Loucy (cell line): ENCODE results near the gene MRPS16.

ENCODE experiments used
- H2AFZ ChIP-seq: fragments of 200-600 bp; sonication (generic); 2 replicates; pipeline ENCODE4 v1.6.0; 2016; ENCODE audit warnings: antibody characterized with exemption, mild to moderate bottlenecking, low read length, moderate library complexity
- H3F3A ChIP-seq: fragments of 200-600 bp; 2 replicates; pipeline ENCODE4 v1.6.0; 2016; ENCODE audit warnings: antibody characterized with exemption, low read depth, mild to moderate bottlenecking
- H3K27me3 ChIP-seq: fragments of 200-600 bp; sonication (generic); 2 replicates; pipeline ENCODE4 v1.6.1; 2014; ENCODE audit warnings: low read length, mild to moderate bottlenecking; ENCODE audit not compliant: insufficient read depth, poor library complexity, severe bottlenecking
- H3K36me3 ChIP-seq: fragments of 200-600 bp; sonication (generic); 2 replicates; pipeline ENCODE4 v1.6.1; 2016; ENCODE audit warnings: low read length; ENCODE audit not compliant: insufficient read depth
- H3K4me1 ChIP-seq: fragments of 200-600 bp; sonication (generic); 2 replicates; pipeline ENCODE4 v1.5.1; 2014; ENCODE audit warnings: low read length, mild to moderate bottlenecking; ENCODE audit not compliant: insufficient read depth, poor library complexity, severe bottlenecking
- H3K4me2 ChIP-seq: fragments of 200-600 bp; sonication (generic); 2 replicates; pipeline ENCODE4 v1.6.0; 2014; ENCODE audit warnings: antibody characterized with exemption, low read length, low read depth, mild to moderate bottlenecking; ENCODE audit not compliant: poor library complexity, severe bottlenecking
- H3K4me3 ChIP-seq: fragments of 200-600 bp; sonication (generic); 2 replicates; pipeline ENCODE4 v1.5.1; 2014; ENCODE audit warnings: low read length, mild to moderate bottlenecking, mixed read lengths; ENCODE audit not compliant: poor library complexity, severe bottlenecking
- H3K79me2 ChIP-seq: fragments of 200-600 bp; sonication (generic); 2 replicates; pipeline ENCODE4 v1.6.1; 2014; ENCODE audit warnings: low read length; ENCODE audit not compliant: insufficient read depth
- H3K9ac ChIP-seq: fragments of 200-600 bp; sonication (generic); 2 replicates; pipeline ENCODE4 v1.6.0; 2014; ENCODE audit warnings: mild to moderate bottlenecking, low read depth, low read length, moderate library complexity; ENCODE audit not compliant: poor library complexity, severe bottlenecking
- H3K9me2 ChIP-seq: fragments of 200-600 bp; sonication (generic); replicated peaks from 2 replicates; pipeline ENCODE4 v1.6.1; 2016; ENCODE audit warnings: low read depth, low read length, mixed read lengths
- H3K9me3 ChIP-seq: fragments of 200-600 bp; sonication (generic); 2 replicates; pipeline ENCODE4 v1.6.1; 2014; ENCODE audit warnings: mild to moderate bottlenecking, antibody characterized with exemption, low read length, low read depth; ENCODE audit not compliant: insufficient read depth
- H4K20me1 ChIP-seq: fragments of 200-600 bp; sonication (generic); 2 replicates; pipeline ENCODE4 v1.6.0; 2014; ENCODE audit warnings: antibody characterized with exemption, low read length, mild to moderate bottlenecking; ENCODE audit not compliant: insufficient read depth, poor library complexity, severe bottlenecking
- CTCF ChIP-seq: fragments of 200-600 bp; sonication (generic); conservative IDR thresholded peaks from 2 replicates; pipeline ENCODE4 v1.5.1; 2014; ENCODE audit warnings: mild to moderate bottlenecking, antibody characterized with exemption, low read length
- EZH2phosphoT487 ChIP-seq: fragments of 200-600 bp; IDR thresholded peaks from 2 replicates; pipeline ENCODE4 v1.6.1; 2018; ENCODE audit warnings: antibody characterized with exemption, mild to moderate bottlenecking, moderate library complexity, borderline replicate concordance

MRPS16 gene

GRCh38 chr10:73239908-73240307, 12.5 kb downstream of the MRPS16 start:
- H3K4me1 ChIP-seq = peaks cover 30% of the 10 kb centered on the region
- no peak overlapping the region for H3K9ac ChIP-seq
- peaks cover 78% of the 10 kb centered on the region for H3K36me3 ChIP-seq
- H3F3A ChIP-seq = peaks cover 10% of the 10 kb centered on the region; the same call in 1 of the 2 replicates
- H3K9me3 ChIP-seq = no peaks in the 10 kb centered on the region
- H3K4me2 ChIP-seq = no peak overlapping the region
- peaks cover 66% of the 10 kb centered on the region for H3K79me2 ChIP-seq
- no peak overlapping the region for H3K4me3 ChIP-seq
- TF ChIP-seq EZH2phosphoT487 (no peak), CTCF (no peak)
- H2AFZ ChIP-seq = no peak overlapping the region
- peaks cover 52% of the 10 kb centered on the region for H4K20me1 ChIP-seq
- no peaks in the 10 kb centered on the region for H3K9me2 ChIP-seq
- no peaks in the 10 kb centered on the region for H3K27me3 ChIP-seq

GRCh38 chr10:73238990-73239566, 13.4 kb downstream of the MRPS16 start:
- TF ChIP-seq CTCF (no peak), EZH2phosphoT487 (no peak)
- H3K36me3 ChIP-seq = peaks cover 81% of the 10 kb centered on the region

GRCh38 chr10:73234695-73235094, 17.7 kb downstream of the MRPS16 start:
- TF ChIP-seq EZH2phosphoT487 (no peak), CTCF (no peak)
- peaks cover 15% of the 10 kb centered on the region; the same call in 1 of the 2 replicates for H3K79me2 ChIP-seq
- H3K9me3 ChIP-seq = no peaks in the 10 kb centered on the region
- no peak overlapping the region for H3K9ac ChIP-seq
- H3F3A ChIP-seq = no peaks in the 10 kb centered on the region
- no peak overlapping the region for H3K4me2 ChIP-seq
- no peaks in the 10 kb centered on the region for H3K4me1 ChIP-seq
- H3K4me3 ChIP-seq = no peak overlapping the region
- no peak overlapping the region for H2AFZ ChIP-seq
- no peaks in the 10 kb centered on the region for H3K9me2 ChIP-seq
- peaks cover 14% of the 10 kb centered on the region for H4K20me1 ChIP-seq
- no peaks in the 10 kb centered on the region for H3K27me3 ChIP-seq
- H3K36me3 ChIP-seq = peaks cover 53% of the 10 kb centered on the region; the same call in 1 of the 2 replicates

More at GRCh38 chr10:73238990-73239566, 13.4 kb downstream of the MRPS16 start:
- no peak overlapping the region for H3K4me3 ChIP-seq
- H3F3A ChIP-seq = peaks cover 2% of the 10 kb centered on the region; the same call in 1 of the 2 replicates
- no peak overlapping the region for H3K9ac ChIP-seq
- no peaks in the 10 kb centered on the region for H3K27me3 ChIP-seq
- no peak overlapping the region for H3K4me2 ChIP-seq
- no peaks in the 10 kb centered on the region for H3K9me2 ChIP-seq
- H3K4me1 ChIP-seq = peaks cover 23% of the 10 kb centered on the region
- peaks cover 49% of the 10 kb centered on the region for H4K20me1 ChIP-seq
- H3K79me2 ChIP-seq = peaks cover 58% of the 10 kb centered on the region
- H3K9me3 ChIP-seq = no peaks in the 10 kb centered on the region
- no peak overlapping the region for H2AFZ ChIP-seq
